Effector memory CD8-positive, alpha-beta T cell (primary cell): Measurements from ENCODE around the gene CCL25.

Source experiments
- ATAC-seq: fragments of 150-1000 bp; cut with Tn5 transposase; replicated peaks from 2 replicates; pipeline ENCODE4 v1.10.0; 2021; ENCODE audit warnings: mild to moderate bottlenecking, moderate library complexity
- DNase-seq, 3 experiments: peaks; one replicate each; pipeline ENCODE4 v3.0.0; 2021
- H3K27ac Mint-ChIP-seq, 2 donors: one replicate each; pipeline ENCODE4 v1.8.0; 2022; ENCODE audit warnings: mild to moderate bottlenecking in 2 of 2, mixed read lengths in 2 of 2, moderate library complexity in 2 of 2
- H3K27me3 Mint-ChIP-seq, 2 donors: one replicate each; pipeline ENCODE4 v1.8.0; 2022; ENCODE audit warnings: mixed read lengths in 2 of 2
- H3K36me3 Mint-ChIP-seq: one replicate; pipeline ENCODE4 v1.8.0; 2022; ENCODE audit warnings: mild to moderate bottlenecking, moderate library complexity, mixed read lengths; ENCODE audit not compliant: insufficient read depth
- H3K4me1 Mint-ChIP-seq, 2 donors: one replicate each; pipeline ENCODE4 v1.8.0; 2022; ENCODE audit warnings: low read depth in 2 of 2, mixed read lengths in 2 of 2
- H3K4me3 Mint-ChIP-seq, 2 donors: one replicate each; pipeline ENCODE4 v1.8.0; 2022; ENCODE audit warnings: mild to moderate bottlenecking in 2 of 2, mixed read lengths in 2 of 2, moderate library complexity in 2 of 2
- H3K9me3 Mint-ChIP-seq, 2 donors: one replicate each; pipeline ENCODE4 v1.8.0; 2022; ENCODE audit warnings: mixed read lengths in 2 of 2

The CCL25 gene

GRCh38 chr19:8083141-8083540 is 30.6 kb downstream of the CCL25 start:
- no peak overlapping the region for H3K4me3 Mint-ChIP-seq
- H3K4me1 Mint-ChIP-seq = no peaks in the 10 kb centered on the region
- H3K36me3 Mint-ChIP-seq = no peaks in the 10 kb centered on the region
- peaks cover 25 to 30% of the 10 kb centered on the region in 2 donors for H3K27me3 Mint-ChIP-seq
- DNase-seq (no peak), ATAC-seq (no peak)
- H3K9me3 Mint-ChIP-seq = no peaks in the 10 kb centered on the region
- no peak overlapping the region for H3K27ac Mint-ChIP-seq

- peaks cover 25 to 30% of the 10 kb centered on the region in 2 donors for H3K27me3 Mint-ChIP-seq
- H3K4me1 Mint-ChIP-seq = no peaks in the 10 kb centered on the region
- no peaks in the 10 kb centered on the region for H3K36me3 Mint-ChIP-seq
- no peak for DNase-seq
- no peak overlapping the region for H3K27ac Mint-ChIP-seq
- H3K4me3 Mint-ChIP-seq = no peak overlapping the region
- no peaks in the 10 kb centered on the region for H3K9me3 Mint-ChIP-seq
- ATAC-seq = no peak
These were observed 31.6 kb downstream of the CCL25 start for GRCh38 chr19:8084152-8084551.

GRCh38 chr19:8085598-8086408 is 33.2 kb downstream of the CCL25 start:
- Mint-ChIP-seq H3K36me3 (no peaks in the 10 kb centered on the region), H3K27me3 (peaks cover 20 to 25% of the 10 kb centered on the region in 2 donors), H3K27ac (no peak overlapping the region), H3K4me1 (no peaks in the 10 kb centered on the region), H3K9me3 (peaks cover 0 to 2% of the 10 kb centered on the region in 2 donors), H3K4me3 (no peak overlapping the region)
- ATAC-seq = no peak
- DNase-seq = no peak

GRCh38 chr19:8086849-8087248 is 34.3 kb downstream of the CCL25 start:
- Mint-ChIP-seq H3K36me3 (no peaks in the 10 kb centered on the region), H3K9me3 (peaks cover 0 to 2% of the 10 kb centered on the region in 2 donors), H3K27me3 (peaks cover 20 to 25% of the 10 kb centered on the region in 2 donors), H3K27ac (no peak overlapping the region), H3K4me3 (no peak overlapping the region), H3K4me1 (no peaks in the 10 kb centered on the region)
- ATAC-seq = no peak
- no peak for DNase-seq

GRCh38 chr19:8087876-8088275 is 35.3 kb downstream of the CCL25 start:
- Mint-ChIP-seq H3K9me3 (peaks cover 0 to 2% of the 10 kb centered on the region in 2 donors), H3K36me3 (no peaks in the 10 kb centered on the region), H3K4me3 (no peak overlapping the region), H3K4me1 (no peaks in the 10 kb centered on the region), H3K27me3 (peaks cover 12 to 25% of the 10 kb centered on the region in 2 donors), H3K27ac (no peak overlapping the region)
- no peak for DNase-seq
- no peak for ATAC-seq

- ATAC-seq = no peak
- H3K27ac Mint-ChIP-seq = no peak overlapping the region
- no peaks in the 10 kb centered on the region for H3K36me3 Mint-ChIP-seq
- no peak for DNase-seq
- no peaks in the 10 kb centered on the region for H3K4me1 Mint-ChIP-seq
- H3K9me3 Mint-ChIP-seq = peaks cover 1 to 5% of the 10 kb centered on the region in 2 donors
- peaks cover 10 to 13% of the 10 kb centered on the region in 2 donors for H3K27me3 Mint-ChIP-seq
- no peak overlapping the region for H3K4me3 Mint-ChIP-seq
These were observed 36.4 kb downstream of the CCL25 start for GRCh38 chr19:8088752-8089663.

GRCh38 chr19:8089664-8090601 is 37.4 kb downstream of the CCL25 start:
- H3K36me3 Mint-ChIP-seq = no peaks in the 10 kb centered on the region
- no peak for DNase-seq
- no peak overlapping the region for H3K27ac Mint-ChIP-seq
- ATAC-seq = no peak
- no peak overlapping the region for H3K4me3 Mint-ChIP-seq
- H3K27me3 Mint-ChIP-seq = peaks cover 7% of the 10 kb centered on the region in 2 donors
- no peaks in the 10 kb centered on the region for H3K4me1 Mint-ChIP-seq
- H3K9me3 Mint-ChIP-seq = peaks cover 8% of the 10 kb centered on the region in 2 donors

- Mint-ChIP-seq H3K4me1 (no peaks in the 10 kb centered on the region), H3K27ac (no peak overlapping the region), H3K36me3 (no peaks in the 10 kb centered on the region), H3K27me3 (no peaks in the 10 kb centered on the region), H3K4me3 (no peak overlapping the region), H3K9me3 (peaks cover 8% of the 10 kb centered on the region in 2 donors)
- no peak for DNase-seq
- ATAC-seq = no peak
These were observed 38.4 kb downstream of the CCL25 start for GRCh38 chr19:8090950-8091349.

GRCh38 chr19:8093740-8094139 is 41.2 kb downstream of the CCL25 start:
- Mint-ChIP-seq H3K36me3 (no peaks in the 10 kb centered on the region), H3K4me1 (no peaks in the 10 kb centered on the region), H3K9me3 (peaks cover 8 to 10% of the 10 kb centered on the region in 2 donors), H3K4me3 (no peak overlapping the region), H3K27ac (no peak overlapping the region), H3K27me3 (peaks cover 9 to 24% of the 10 kb centered on the region in 2 donors)
- no peak for DNase-seq
- no peak for ATAC-seq

- Mint-ChIP-seq H3K9me3 (peaks cover 8 to 10% of the 10 kb centered on the region in 2 donors), H3K27me3 (peaks cover 14 to 30% of the 10 kb centered on the region in 2 donors), H3K4me3 (no peak overlapping the region), H3K27ac (no peak overlapping the region), H3K4me1 (no peaks in the 10 kb centered on the region), H3K36me3 (no peaks in the 10 kb centered on the region)
- DNase-seq (no peak), ATAC-seq (no peak)
These were observed 41.8 kb downstream of the CCL25 start for GRCh38 chr19:8094336-8094735.

GRCh38 chr19:8095354-8095886 is 42.9 kb downstream of the CCL25 start:
- Mint-ChIP-seq H3K36me3 (no peaks in the 10 kb centered on the region), H3K4me1 (no peaks in the 10 kb centered on the region), H3K9me3 (peaks cover 8% of the 10 kb centered on the region in 2 donors), H3K4me3 (no peak overlapping the region), H3K27ac (no peak overlapping the region), H3K27me3 (peaks cover 14 to 37% of the 10 kb centered on the region in 2 donors)
- ATAC-seq (no peak), DNase-seq (no peak)

- no peaks in the 10 kb centered on the region for H3K36me3 Mint-ChIP-seq
- no peak overlapping the region for H3K27ac Mint-ChIP-seq
- no peaks in the 10 kb centered on the region for H3K4me1 Mint-ChIP-seq
- peaks cover 8% of the 10 kb centered on the region in 2 donors for H3K9me3 Mint-ChIP-seq
- DNase-seq (no peak), ATAC-seq (no peak)
- H3K4me3 Mint-ChIP-seq = no peak overlapping the region
- H3K27me3 Mint-ChIP-seq = peaks cover 14 to 40% of the 10 kb centered on the region in 2 donors
These were observed 43.5 kb downstream of the CCL25 start for GRCh38 chr19:8096071-8096470.
